Measurements from ENCODE around the gene TBC1D2. TPM values are rescaled to one million over a fixed set of nuclear protein-coding genes. Genes with fewer than 3 reads are reported as not detected.

The TBC1D2 gene
- total and polyA plus RNA-seq, 2 of the 13 experiments (the other 11 are each of a cell fraction or from before 2014, with no cell fraction given) = 2.0 to 2.8 TPM

DNA sequence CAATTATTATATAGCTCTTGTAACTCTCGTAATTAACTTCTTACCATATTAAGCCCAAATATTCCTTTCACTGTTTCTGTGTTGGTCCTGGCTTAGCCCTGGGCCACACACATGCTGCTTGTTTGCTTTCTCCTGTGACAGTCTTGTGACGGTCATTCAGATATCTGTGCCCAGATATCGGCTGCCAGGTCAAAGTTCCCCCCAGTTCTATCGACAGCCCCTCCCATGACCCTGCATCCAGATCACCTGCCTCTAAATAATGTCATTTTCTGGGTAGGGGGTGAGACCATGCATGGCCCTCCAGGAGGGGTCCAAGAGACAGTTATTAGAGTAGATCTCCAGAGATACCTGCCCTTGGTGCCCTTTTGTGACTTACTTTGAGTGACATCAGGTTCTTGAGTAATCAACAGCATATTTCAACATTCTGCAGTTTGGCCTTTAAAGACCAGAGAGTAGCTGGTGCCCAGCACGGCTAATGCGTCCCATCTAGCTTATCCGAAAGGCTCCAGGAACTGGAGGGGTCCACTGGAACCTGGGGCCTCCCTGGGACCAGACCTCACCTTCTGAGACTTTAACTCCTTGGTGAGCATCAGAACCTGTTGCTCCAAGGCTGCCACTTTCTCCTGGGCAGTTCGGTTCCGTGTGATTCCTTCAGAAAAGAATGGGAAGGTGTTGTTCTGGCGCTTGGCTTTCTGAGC, 26.9 kb downstream of the TBC1D2 start (continued):
- TF ChIP-seq, protein P1, sequence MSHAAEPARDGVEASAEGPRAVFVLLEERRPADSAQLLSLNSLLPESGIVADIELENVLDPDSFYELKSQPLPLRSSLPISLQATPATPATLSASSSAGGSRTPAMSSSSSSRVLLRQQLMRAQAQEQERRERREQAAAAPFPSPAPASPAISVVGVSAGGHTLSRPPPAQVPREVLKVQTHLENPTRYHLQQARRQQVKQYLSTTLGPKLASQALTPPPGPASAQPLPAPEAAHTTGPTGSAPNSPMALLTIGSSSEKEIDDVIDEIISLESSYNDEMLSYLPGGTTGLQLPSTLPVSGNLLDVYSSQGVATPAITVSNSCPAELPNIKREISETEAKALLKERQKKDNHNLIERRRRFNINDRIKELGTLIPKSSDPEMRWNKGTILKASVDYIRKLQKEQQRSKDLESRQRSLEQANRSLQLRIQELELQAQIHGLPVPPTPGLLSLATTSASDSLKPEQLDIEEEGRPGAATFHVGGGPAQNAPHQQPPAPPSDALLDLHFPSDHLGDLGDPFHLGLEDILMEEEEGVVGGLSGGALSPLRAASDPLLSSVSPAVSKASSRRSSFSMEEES (CRISPR knock-in tag; IDR thresholded peaks at IDR 0.05) = peak; percentile 82
- TF ChIP-seq, protein P2, sequence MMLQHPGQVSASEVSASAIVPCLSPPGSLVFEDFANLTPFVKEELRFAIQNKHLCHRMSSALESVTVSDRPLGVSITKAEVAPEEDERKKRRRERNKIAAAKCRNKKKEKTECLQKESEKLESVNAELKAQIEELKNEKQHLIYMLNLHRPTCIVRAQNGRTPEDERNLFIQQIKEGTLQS (CRISPR knock-in tag; IDR thresholded peaks at IDR 0.05) = no peak
- TF ChIP-seq SNRNP70 (IDR thresholded peaks at IDR 0.05; ENCODE audit: low read depth, low read length) = no peak
- TF ChIP-seq SMARCE1 (IDR thresholded peaks at IDR 0.05; ENCODE audit: borderline replicate concordance) = no peak
- no peak for TF ChIP-seq TP53 (CRISPR knock-in tag; conservative IDR thresholded peaks at IDR 0.05)
- TF ChIP-seq KDM4B (CRISPR knock-in tag; IDR thresholded peaks at IDR 0.05) = no peak
- TF ChIP-seq ZNF614 (CRISPR knock-in tag; IDR thresholded peaks at IDR 0.05; ENCODE audit: borderline replicate concordance) = no peak
- no peak for TF ChIP-seq RBFOX2 (IDR thresholded peaks at IDR 0.05; ENCODE audit: low read depth, low read length)
- TF ChIP-seq TAF1 (CRISPR knock-in tag; IDR thresholded peaks at IDR 0.05) = no peak
- TF ChIP-seq ZSCAN25 (CRISPR knock-in tag; IDR thresholded peaks at IDR 0.05) = no peak
- TF ChIP-seq, protein P3, sequence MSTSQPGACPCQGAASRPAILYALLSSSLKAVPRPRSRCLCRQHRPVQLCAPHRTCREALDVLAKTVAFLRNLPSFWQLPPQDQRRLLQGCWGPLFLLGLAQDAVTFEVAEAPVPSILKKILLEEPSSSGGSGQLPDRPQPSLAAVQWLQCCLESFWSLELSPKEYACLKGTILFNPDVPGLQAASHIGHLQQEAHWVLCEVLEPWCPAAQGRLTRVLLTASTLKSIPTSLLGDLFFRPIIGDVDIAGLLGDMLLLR (CRISPR knock-in tag; IDR thresholded peaks at IDR 0.05) = no peak
- TF ChIP-seq, protein P4, sequence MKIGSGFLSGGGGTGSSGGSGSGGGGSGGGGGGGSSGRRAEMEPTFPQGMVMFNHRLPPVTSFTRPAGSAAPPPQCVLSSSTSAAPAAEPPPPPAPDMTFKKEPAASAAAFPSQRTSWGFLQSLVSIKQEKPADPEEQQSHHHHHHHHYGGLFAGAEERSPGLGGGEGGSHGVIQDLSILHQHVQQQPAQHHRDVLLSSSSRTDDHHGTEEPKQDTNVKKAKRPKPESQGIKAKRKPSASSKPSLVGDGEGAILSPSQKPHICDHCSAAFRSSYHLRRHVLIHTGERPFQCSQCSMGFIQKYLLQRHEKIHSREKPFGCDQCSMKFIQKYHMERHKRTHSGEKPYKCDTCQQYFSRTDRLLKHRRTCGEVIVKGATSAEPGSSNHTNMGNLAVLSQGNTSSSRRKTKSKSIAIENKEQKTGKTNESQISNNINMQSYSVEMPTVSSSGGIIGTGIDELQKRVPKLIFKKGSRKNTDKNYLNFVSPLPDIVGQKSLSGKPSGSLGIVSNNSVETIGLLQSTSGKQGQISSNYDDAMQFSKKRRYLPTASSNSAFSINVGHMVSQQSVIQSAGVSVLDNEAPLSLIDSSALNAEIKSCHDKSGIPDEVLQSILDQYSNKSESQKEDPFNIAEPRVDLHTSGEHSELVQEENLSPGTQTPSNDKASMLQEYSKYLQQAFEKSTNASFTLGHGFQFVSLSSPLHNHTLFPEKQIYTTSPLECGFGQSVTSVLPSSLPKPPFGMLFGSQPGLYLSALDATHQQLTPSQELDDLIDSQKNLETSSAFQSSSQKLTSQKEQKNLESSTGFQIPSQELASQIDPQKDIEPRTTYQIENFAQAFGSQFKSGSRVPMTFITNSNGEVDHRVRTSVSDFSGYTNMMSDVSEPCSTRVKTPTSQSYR (CRISPR knock-in tag; IDR thresholded peaks at IDR 0.05; ENCODE audit: borderline replicate concordance) = no peak
- 0 out of 2 replicates have a peak, but pooled peaks have one; percentile 45 for TF ChIP-seq CHD4 (IDR thresholded peaks at IDR 0.05; ENCODE audit: borderline replicate concordance, low read length)
- TF ChIP-seq, protein P5, sequence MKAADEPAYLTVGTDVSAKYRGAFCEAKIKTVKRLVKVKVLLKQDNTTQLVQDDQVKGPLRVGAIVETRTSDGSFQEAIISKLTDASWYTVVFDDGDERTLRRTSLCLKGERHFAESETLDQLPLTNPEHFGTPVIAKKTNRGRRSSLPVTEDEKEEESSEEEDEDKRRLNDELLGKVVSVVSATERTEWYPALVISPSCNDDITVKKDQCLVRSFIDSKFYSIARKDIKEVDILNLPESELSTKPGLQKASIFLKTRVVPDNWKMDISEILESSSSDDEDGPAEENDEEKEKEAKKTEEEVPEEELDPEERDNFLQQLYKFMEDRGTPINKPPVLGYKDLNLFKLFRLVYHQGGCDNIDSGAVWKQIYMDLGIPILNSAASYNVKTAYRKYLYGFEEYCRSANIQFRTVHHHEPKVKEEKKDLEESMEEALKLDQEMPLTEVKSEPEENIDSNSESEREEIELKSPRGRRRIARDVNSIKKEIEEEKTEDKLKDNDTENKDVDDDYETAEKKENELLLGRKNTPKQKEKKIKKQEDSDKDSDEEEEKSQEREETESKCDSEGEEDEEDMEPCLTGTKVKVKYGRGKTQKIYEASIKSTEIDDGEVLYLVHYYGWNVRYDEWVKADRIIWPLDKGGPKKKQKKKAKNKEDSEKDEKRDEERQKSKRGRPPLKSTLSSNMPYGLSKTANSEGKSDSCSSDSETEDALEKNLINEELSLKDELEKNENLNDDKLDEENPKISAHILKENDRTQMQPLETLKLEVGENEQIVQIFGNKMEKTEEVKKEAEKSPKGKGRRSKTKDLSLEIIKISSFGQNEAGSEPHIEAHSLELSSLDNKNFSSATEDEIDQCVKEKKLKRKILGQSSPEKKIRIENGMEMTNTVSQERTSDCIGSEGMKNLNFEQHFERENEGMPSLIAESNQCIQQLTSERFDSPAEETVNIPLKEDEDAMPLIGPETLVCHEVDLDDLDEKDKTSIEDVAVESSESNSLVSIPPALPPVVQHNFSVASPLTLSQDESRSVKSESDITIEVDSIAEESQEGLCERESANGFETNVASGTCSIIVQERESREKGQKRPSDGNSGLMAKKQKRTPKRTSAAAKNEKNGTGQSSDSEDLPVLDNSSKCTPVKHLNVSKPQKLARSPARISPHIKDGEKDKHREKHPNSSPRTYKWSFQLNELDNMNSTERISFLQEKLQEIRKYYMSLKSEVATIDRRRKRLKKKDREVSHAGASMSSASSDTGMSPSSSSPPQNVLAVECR (CRISPR knock-in tag; IDR thresholded peaks at IDR 0.05; ENCODE audit: borderline replicate concordance) = peak; percentile 43; the same call in 1 of the 2 replicates
- no peak for TF ChIP-seq ZNF547 (CRISPR knock-in tag; IDR thresholded peaks at IDR 0.05)
- TF ChIP-seq NR1H2 (CRISPR knock-in tag; IDR thresholded peaks at IDR 0.05; ENCODE audit: borderline replicate concordance, low read depth) = no peak
- TF ChIP-seq ZNF160 (CRISPR knock-in tag; IDR thresholded peaks at IDR 0.05) = no peak
- TF ChIP-seq, protein P6, sequence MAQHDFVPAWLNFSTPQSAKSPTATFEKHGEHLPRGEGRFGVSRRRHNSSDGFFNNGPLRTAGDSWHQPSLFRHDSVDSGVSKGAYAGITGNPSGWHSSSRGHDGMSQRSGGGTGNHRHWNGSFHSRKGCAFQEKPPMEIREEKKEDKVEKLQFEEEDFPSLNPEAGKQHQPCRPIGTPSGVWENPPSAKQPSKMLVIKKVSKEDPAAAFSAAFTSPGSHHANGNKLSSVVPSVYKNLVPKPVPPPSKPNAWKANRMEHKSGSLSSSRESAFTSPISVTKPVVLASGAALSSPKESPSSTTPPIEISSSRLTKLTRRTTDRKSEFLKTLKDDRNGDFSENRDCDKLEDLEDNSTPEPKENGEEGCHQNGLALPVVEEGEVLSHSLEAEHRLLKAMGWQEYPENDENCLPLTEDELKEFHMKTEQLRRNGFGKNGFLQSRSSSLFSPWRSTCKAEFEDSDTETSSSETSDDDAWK (CRISPR knock-in tag; IDR thresholded peaks at IDR 0.05) = no peak
- no peak for TF ChIP-seq MED13 (CRISPR knock-in tag; IDR thresholded peaks at IDR 0.05)

Measured in HepG2 (cell line).